Upper lobe of right lung (tissue), 1 donor: Measurements from ENCODE around the gene PFDN5. TPM values are rescaled to one million over a fixed set of nuclear protein-coding genes. Genes with fewer than 3 reads are reported as not detected.

Source experiments
- ATAC-seq: fragments of 200-7000 bp; cut with Tn5 transposase; one replicate; pipeline ENCODE4 v1.9.1; 2020; ENCODE audit warnings: mild to moderate bottlenecking, moderate library complexity
- DNase-seq: peaks from one replicate; pipeline ENCODE4 v3.0.0-alpha.2; 2020
- H3K27ac ChIP-seq: fragments of 200-600 bp; one replicate; pipeline ENCODE4 v1.8.0; 2022
- H3K27me3 ChIP-seq: fragments of 200-600 bp; one replicate; pipeline ENCODE4 v1.8.0; 2022; ENCODE audit warnings: mild to moderate bottlenecking
- H3K36me3 ChIP-seq: fragments of 200-600 bp; one replicate; pipeline ENCODE4 v1.8.0; 2022
- H3K4me1 ChIP-seq: fragments of 200-600 bp; one replicate; pipeline ENCODE4 v1.8.0; 2022
- H3K4me3 ChIP-seq: fragments of 200-600 bp; one replicate; pipeline ENCODE4 v1.8.0; 2022; ENCODE audit warnings: mild to moderate bottlenecking
- H3K9me3 ChIP-seq: fragments of 200-600 bp; one replicate; pipeline ENCODE4 v1.8.0; 2022
- CTCF ChIP-seq: fragments of 200-600 bp; IDR thresholded peaks from one replicate; pipeline ENCODE4 v1.8.0; 2022; ENCODE audit warnings: antibody characterized with exemption
- intact Hi-C: fragments of 100-400 bp; cut with DNase I; formaldehyde crosslinking; loops from one replicate; pipeline ENCODE4 v1.11.0; 2022
- total RNA-seq: library from RNA; stranded (reverse); fragmentation: NEBNext Ultra II Directional; extraction: Animal tissue kit (Norgen Biotek cat#: 25700); gene quantifications from one replicate; pipeline ENCODE4 v1.2.1, GENCODE V29; 2021
- donor health status: DM: no; HTN: yes; CAD: no; lungs with severe emphysema.

Gene PFDN5
- total RNA-seq, 1 donor from 2014 or later, result 424 TPM

GRCh38 chr12:53336181-53336681, 40.9 kb downstream of the PFDN5 start, which contains the start of gene SP7:
Gene SP7, minus strand, starts transcription at chr12:53336354. Its CDS starts 708 bp downstream, at chr12:53335646.
- Histone ChIP-seq H3K36me3 (no peaks in the 10 kb centered on the region), H3K27ac (no peak within 1 kb of the TSS), H3K4me3 (no peak within 1 kb of the TSS), H3K4me1 (no peaks in the 10 kb centered on the region), H3K9me3 (no peaks in the 10 kb centered on the region), H3K27me3 (peaks cover 29% of the 10 kb centered on the region)
- no peak for TF ChIP-seq CTCF
- ATAC-seq (no peak), DNase-seq (no peak)
- intact Hi-C loops, result no loop called here

- Histone ChIP-seq H3K4me3 (no peak overlapping the region), H3K36me3 (no peaks in the 10 kb centered on the region), H3K27me3 (peaks cover 29% of the 10 kb centered on the region), H3K9me3 (no peaks in the 10 kb centered on the region), H3K27ac (no peak overlapping the region), H3K4me1 (no peaks in the 10 kb centered on the region)
- TF ChIP-seq CTCF, result no peak
- DNase-seq (no peak), ATAC-seq (no peak)
- intact Hi-C loops, result no loop called here
These were observed 42.7 kb downstream of the PFDN5 start for GRCh38 chr12:53338017-53338416.

- ATAC-seq, result peak; percentile 16
- TF ChIP-seq CTCF, result no peak
These were observed 43.6 kb downstream of the PFDN5 start for GRCh38 chr12:53338916-53339315.

GRCh38 chr12:53340398-53340797, 45.1 kb downstream of the PFDN5 start:
- DNase-seq (no peak), ATAC-seq (no peak)

More at GRCh38 chr12:53338916-53339315, 43.6 kb downstream of the PFDN5 start:
- H3K4me1 ChIP-seq, result no peaks in the 10 kb centered on the region
- intact Hi-C loops, result no loop called here
- no peak for DNase-seq
- no peaks in the 10 kb centered on the region for H3K36me3 ChIP-seq
- H3K27me3 ChIP-seq, result peaks cover 29% of the 10 kb centered on the region
- H3K27ac ChIP-seq, result no peak overlapping the region
- H3K9me3 ChIP-seq, result no peaks in the 10 kb centered on the region
- no peak overlapping the region for H3K4me3 ChIP-seq

GRCh38 chr12:53343449-53343848, 48.1 kb downstream of the PFDN5 start:
- no peaks in the 10 kb centered on the region for H3K9me3 ChIP-seq
- no peaks in the 10 kb centered on the region for H3K36me3 ChIP-seq
- H3K27me3 ChIP-seq, result peaks cover 7% of the 10 kb centered on the region
- no peak for DNase-seq
- no peak overlapping the region for H3K27ac ChIP-seq
- peaks cover 12% of the 10 kb centered on the region for H3K4me1 ChIP-seq
- H3K4me3 ChIP-seq, result no peak overlapping the region
- intact Hi-C loops, result no loop called here
- no peak for ATAC-seq
- TF ChIP-seq CTCF, result no peak

More at GRCh38 chr12:53340398-53340797, 45.1 kb downstream of the PFDN5 start:
- Histone ChIP-seq H3K4me3 (no peak overlapping the region), H3K36me3 (no peaks in the 10 kb centered on the region), H3K27me3 (peaks cover 29% of the 10 kb centered on the region), H3K27ac (no peak overlapping the region), H3K4me1 (peaks cover 9% of the 10 kb centered on the region), H3K9me3 (no peaks in the 10 kb centered on the region)
- TF ChIP-seq CTCF, result no peak
- intact Hi-C loops, result no loop called here

GRCh38 chr12:53343969-53344368, 48.6 kb downstream of the PFDN5 start:
- DNase-seq (no peak), ATAC-seq (no peak)
- no peak for TF ChIP-seq CTCF
- H3K9me3 ChIP-seq, result no peaks in the 10 kb centered on the region
- H3K4me3 ChIP-seq, result no peak overlapping the region
- no peaks in the 10 kb centered on the region for H3K36me3 ChIP-seq
- H3K4me1 ChIP-seq, result peaks cover 12% of the 10 kb centered on the region
- H3K27me3 ChIP-seq, result peaks cover 2% of the 10 kb centered on the region
- H3K27ac ChIP-seq, result peak overlapping the region; percentile 74
- intact Hi-C loops, result no loop called here
